Measurements from ENCODE around the gene GLP2R. TPM values are rescaled to one million over a fixed set of nuclear protein-coding genes. Genes with fewer than 3 reads are reported as not detected.

Gene GLP2R
- total and polyA plus RNA-seq, 10 of the 15 experiments (the other 5 are each of a cell fraction or from before 2014, with no cell fraction given), result not detected

DNA sequence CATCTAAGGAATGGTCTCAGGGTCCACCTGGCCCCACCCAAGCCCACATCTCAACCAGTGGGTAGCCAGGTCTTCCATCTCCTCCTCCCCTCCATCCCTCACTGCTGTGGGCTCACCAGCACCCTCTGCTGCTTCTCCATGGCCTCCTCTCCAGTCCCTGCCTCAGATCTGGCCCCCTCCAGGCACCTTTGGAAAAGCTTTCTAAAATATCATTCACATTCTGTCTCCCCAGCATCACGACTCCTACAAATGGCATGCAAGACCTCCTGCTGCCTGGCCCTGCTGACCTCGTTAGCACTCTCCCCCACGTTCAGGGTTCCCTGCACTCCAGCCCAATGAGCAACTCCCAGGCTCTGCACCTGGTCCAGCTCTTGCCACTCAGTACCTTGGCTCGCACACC is 13.7 kb downstream of the GLP2R start (continued):
- TF ChIP-seq, protein P1, sequence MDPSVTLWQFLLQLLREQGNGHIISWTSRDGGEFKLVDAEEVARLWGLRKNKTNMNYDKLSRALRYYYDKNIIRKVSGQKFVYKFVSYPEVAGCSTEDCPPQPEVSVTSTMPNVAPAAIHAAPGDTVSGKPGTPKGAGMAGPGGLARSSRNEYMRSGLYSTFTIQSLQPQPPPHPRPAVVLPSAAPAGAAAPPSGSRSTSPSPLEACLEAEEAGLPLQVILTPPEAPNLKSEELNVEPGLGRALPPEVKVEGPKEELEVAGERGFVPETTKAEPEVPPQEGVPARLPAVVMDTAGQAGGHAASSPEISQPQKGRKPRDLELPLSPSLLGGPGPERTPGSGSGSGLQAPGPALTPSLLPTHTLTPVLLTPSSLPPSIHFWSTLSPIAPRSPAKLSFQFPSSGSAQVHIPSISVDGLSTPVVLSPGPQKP (IDR thresholded peaks at IDR 0.05; ENCODE audit: low read depth, low read length), result no peak
- TF ChIP-seq TAF1 (IDR thresholded peaks at IDR 0.05; ENCODE audit: borderline replicate concordance, low read depth, low read length) (no peak), KAT2A (conservative IDR thresholded peaks at IDR 0.05; ENCODE audit: control insufficient read depth, low read depth, low read length) (no peak), LARP7 (IDR thresholded peaks at IDR 0.05) (no peak), NRF1 (conservative IDR thresholded peaks at IDR 0.05; ENCODE audit: low read depth, low read length) (no peak), SIN3A (IDR thresholded peaks at IDR 0.05; ENCODE audit: low read depth, low read length) (no peak), RAD21 (IDR thresholded peaks at IDR 0.05; ENCODE audit: insufficient read depth, low read depth, low read length) (no peak), IKZF2 (IDR thresholded peaks at IDR 0.05) (no peak), WRNIP1 (IDR thresholded peaks at IDR 0.05; ENCODE audit: borderline replicate concordance, low read depth, low read length) (no peak)
- TF ChIP-seq, protein P2, sequence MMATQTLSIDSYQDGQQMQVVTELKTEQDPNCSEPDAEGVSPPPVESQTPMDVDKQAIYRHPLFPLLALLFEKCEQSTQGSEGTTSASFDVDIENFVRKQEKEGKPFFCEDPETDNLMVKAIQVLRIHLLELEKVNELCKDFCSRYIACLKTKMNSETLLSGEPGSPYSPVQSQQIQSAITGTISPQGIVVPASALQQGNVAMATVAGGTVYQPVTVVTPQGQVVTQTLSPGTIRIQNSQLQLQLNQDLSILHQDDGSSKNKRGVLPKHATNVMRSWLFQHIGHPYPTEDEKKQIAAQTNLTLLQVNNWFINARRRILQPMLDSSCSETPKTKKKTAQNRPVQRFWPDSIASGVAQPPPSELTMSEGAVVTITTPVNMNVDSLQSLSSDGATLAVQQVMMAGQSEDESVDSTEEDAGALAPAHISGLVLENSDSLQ (IDR thresholded peaks at IDR 0.05), result no peak

DNA sequence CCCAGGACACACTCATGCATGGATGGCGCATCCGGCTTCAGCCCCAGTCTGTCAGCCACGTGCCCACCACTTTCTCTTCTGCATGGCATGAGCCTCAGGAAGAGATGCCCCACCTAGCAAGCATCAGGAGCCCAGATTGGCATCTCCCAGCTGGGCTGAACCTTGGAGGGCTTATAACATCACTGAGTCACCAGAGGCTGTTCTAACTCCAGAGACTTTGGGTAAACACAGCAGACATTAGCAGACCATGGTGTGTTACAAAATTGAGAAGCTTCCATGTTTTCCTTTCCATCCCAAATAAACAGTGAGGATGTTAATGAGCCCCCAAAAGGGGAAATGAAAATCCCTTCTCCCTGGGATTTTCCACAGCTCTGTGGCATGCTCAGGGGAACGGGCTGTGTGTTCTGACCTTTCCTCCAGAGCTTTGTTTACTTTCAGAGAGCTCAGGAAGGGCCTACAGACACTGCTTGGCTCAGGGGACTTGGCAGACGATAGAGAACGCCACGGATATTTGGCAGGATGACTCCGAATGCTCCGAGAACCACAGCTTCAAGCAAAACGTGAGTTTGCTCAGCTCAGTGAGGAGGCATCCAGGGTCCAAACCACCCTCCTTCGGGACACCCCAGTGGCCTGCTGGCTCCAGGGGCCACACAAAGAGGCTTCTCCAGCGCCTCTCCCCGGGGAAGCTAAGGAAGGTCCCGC is 16.5 kb downstream of the GLP2R start:
- ATAC-seq (no peak), DNase-seq (ENCODE audit: low read depth, low spot score) (no peak), FAIRE-seq (no peak)
- H3K4me2 ChIP-seq (ENCODE audit: control insufficient read depth, insufficient read depth), result no peak overlapping the region
- no peak overlapping the region for H3K27ac ChIP-seq (ENCODE audit: control insufficient read depth, insufficient read depth)
- H3K9me3 ChIP-seq (replicated peaks; ENCODE audit: control insufficient read depth, insufficient read depth, low read length), result no peaks in the 10 kb centered on the region
- H4K20me1 ChIP-seq (ENCODE audit: control insufficient read depth, insufficient read depth), result no peaks in the 10 kb centered on the region
- no peak overlapping the region for H3K9ac ChIP-seq (ENCODE audit: control insufficient read depth, insufficient read depth, low read length)
- SMC1A ChIA-PET (ENCODE audit: uncharacterized antibody, unreplicated experiment), result no interaction called here
- CTCF ChIA-PET, result interaction anchor here (1.4 kb wide), 1 partner anchor 74 kb away, joined by 4 read pairs; no protein-coding TSS in a partner anchor
- no peaks in the 10 kb centered on the region for H3K27me3 ChIP-seq (replicated peaks in 1 of 2; ENCODE audit: control insufficient read depth in 2 of 2, insufficient read depth in 2 of 2, low read length in 1 of 2)
- no peaks in the 10 kb centered on the region for H3K4me1 ChIP-seq (ENCODE audit: control insufficient read depth, insufficient read depth, low read length)
- H2AFZ ChIP-seq (ENCODE audit: control insufficient read depth, low read depth, low read length), result no peak overlapping the region
- no peaks in the 10 kb centered on the region for H3K36me3 ChIP-seq (ENCODE audit: control insufficient read depth in 2 of 2, insufficient read depth in 2 of 2, low read length in 1 of 2)
- in situ Hi-C loops (cut with MboI), result no loop called here
- no TSS peak for BruUV-seq (replicated peaks)
- intact Hi-C loops (cut with micrococcal nuclease; ENCODE audit: unreplicated experiment), result no loop called here
- H3K4me3 ChIP-seq, result no peak overlapping the region
- POLR2A ChIA-PET, result no interaction called here
- 34% methylated on average over 14 of the region's 14 CpGs for WGBS (ENCODE audit: insufficient coverage, insufficient replicate concordance, low lambda C conversion rate, missing lambda C conversion rate)
- H3K79me2 ChIP-seq (ENCODE audit: control insufficient read depth, insufficient read depth, low read length), result no peaks in the 10 kb centered on the region
- RAD21 ChIA-PET (ENCODE audit: unreplicated experiment), result no interaction called here
- TF ChIP-seq RB1 (IDR thresholded peaks at IDR 0.05; ENCODE audit: borderline replicate concordance) (no peak), NRF1 (conservative IDR thresholded peaks at IDR 0.05; ENCODE audit: low read depth, low read length) (no peak), CREB1 (IDR thresholded peaks at IDR 0.05; ENCODE audit: low read depth) (no peak), ZNF274 (IDR thresholded peaks at IDR 0.05; ENCODE audit: insufficient read depth, insufficient read length) (no peak), ZNF384 (IDR thresholded peaks at IDR 0.05; ENCODE audit: borderline replicate concordance, low read depth, low read length) (no peak), CHD1 (IDR thresholded peaks at IDR 0.05; ENCODE audit: low read depth, low read length) (no peak), BRCA1 (IDR thresholded peaks at IDR 0.05; ENCODE audit: low read depth, low read length) (no peak), ETV6 (conservative IDR thresholded peaks at IDR 0.05 in 1 of 2, IDR thresholded peaks at IDR 0.05 in 1 of 2; ENCODE audit: borderline replicate concordance in 1 of 2, low read depth in 1 of 2) (no peak), RUNX3 (IDR thresholded peaks at IDR 0.05; ENCODE audit: low read length) (no peak)
- TF ChIP-seq, protein P3, sequence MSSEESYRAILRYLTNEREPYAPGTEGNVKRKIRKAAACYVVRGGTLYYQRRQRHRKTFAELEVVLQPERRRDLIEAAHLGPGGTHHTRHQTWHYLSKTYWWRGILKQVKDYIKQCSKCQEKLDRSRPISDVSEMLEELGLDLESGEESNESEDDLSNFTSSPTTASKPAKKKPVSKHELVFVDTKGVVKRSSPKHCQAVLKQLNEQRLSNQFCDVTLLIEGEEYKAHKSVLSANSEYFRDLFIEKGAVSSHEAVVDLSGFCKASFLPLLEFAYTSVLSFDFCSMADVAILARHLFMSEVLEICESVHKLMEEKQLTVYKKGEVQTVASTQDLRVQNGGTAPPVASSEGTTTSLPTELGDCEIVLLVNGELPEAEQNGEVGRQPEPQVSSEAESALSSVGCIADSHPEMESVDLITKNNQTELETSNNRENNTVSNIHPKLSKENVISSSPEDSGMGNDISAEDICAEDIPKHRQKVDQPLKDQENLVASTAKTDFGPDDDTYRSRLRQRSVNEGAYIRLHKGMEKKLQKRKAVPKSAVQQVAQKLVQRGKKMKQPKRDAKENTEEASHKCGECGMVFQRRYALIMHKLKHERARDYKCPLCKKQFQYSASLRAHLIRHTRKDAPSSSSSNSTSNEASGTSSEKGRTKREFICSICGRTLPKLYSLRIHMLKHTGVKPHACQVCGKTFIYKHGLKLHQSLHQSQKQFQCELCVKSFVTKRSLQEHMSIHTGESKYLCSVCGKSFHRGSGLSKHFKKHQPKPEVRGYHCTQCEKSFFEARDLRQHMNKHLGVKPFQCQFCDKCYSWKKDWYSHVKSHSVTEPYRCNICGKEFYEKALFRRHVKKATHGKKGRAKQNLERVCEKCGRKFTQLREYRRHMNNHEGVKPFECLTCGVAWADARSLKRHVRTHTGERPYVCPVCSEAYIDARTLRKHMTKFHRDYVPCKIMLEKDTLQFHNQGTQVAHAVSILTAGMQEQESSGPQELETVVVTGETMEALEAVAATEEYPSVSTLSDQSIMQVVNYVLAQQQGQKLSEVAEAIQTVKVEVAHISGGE (CRISPR knock-in tag; IDR thresholded peaks at IDR 0.05), result no peak
